ENCODE data around the gene TNFRSF12A. TPM values are rescaled to one million over a fixed set of nuclear protein-coding genes. Genes with fewer than 3 reads are reported as not detected.

Gene TNFRSF12A
- total RNA-seq, 2 experiments from 2014 or later = 1.8 to 1.9 TPM

DNA sequence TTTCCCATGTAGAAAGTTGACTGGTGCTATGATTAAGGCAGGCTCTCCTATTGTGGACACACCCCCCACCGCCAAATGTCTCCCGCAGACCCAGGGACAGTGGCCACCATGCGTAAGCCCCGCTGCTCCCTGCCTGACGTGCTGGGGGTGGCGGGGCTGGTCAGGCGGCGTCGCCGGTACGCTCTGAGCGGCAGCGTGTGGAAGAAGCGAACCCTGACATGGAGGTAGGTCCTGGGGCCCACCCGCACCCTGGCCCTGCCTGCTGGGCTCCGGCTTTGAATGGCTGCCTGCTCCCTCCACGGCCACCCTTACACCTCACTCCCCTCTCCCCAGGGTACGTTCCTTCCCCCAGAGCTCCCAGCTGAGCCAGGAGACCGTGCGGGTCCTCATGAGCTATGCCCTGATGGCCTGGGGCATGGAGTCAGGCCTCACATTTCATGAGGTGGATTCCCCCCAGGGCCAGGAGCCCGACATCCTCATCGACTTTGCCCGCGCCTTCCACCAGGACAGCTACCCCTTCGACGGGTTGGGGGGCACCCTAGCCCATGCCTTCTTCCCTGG, 29.8 kb downstream of the TNFRSF12A start:
- no peaks in the 10 kb centered on the region for H3K36me3 ChIP-seq (ENCODE audit: insufficient read depth, low read length)
- intact Hi-C loops (cut with DNase I, micrococcal nuclease) = no loop called here
- no peak for DNase-seq
- no peak overlapping the region for H3K4me3 ChIP-seq (ENCODE audit: low read length)
- peaks cover 17 to 20% of the 10 kb centered on the region in 2 experiments for H3K27me3 ChIP-seq (ENCODE audit: control insufficient read depth in 1 of 2, insufficient read depth in 2 of 2, low read length in 2 of 2)
- TF ChIP-seq, protein P1, sequence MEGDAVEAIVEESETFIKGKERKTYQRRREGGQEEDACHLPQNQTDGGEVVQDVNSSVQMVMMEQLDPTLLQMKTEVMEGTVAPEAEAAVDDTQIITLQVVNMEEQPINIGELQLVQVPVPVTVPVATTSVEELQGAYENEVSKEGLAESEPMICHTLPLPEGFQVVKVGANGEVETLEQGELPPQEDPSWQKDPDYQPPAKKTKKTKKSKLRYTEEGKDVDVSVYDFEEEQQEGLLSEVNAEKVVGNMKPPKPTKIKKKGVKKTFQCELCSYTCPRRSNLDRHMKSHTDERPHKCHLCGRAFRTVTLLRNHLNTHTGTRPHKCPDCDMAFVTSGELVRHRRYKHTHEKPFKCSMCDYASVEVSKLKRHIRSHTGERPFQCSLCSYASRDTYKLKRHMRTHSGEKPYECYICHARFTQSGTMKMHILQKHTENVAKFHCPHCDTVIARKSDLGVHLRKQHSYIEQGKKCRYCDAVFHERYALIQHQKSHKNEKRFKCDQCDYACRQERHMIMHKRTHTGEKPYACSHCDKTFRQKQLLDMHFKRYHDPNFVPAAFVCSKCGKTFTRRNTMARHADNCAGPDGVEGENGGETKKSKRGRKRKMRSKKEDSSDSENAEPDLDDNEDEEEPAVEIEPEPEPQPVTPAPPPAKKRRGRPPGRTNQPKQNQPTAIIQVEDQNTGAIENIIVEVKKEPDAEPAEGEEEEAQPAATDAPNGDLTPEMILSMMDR (IDR thresholded peaks at IDR 0.05) = no peak
- no peak overlapping the region for H3K27ac Mint-ChIP-seq
- no peaks in the 10 kb centered on the region for H3K9me3 Mint-ChIP-seq
- ChIA-PET CTCF (interaction anchor here (1.0 to 1.4 kb wide), 2 partner anchors 22 to 80 kb away, joined by 4 to 5 read pairs; no protein-coding TSS in a partner anchor), POLR2A (no interaction called here)
- ATAC-seq (ENCODE audit: poor library complexity) = no peak
- H3K4me1 ChIP-seq (ENCODE audit: insufficient read depth, low read length) = peaks cover 37% of the 10 kb centered on the region
- H3K4me1 Mint-ChIP-seq (ENCODE audit: low read depth) = peaks cover 35% of the 10 kb centered on the region
- peaks cover 0 to 6% of the 10 kb centered on the region in 2 experiments for H3K9me3 ChIP-seq (ENCODE audit: control insufficient read depth in 1 of 2, insufficient read depth in 1 of 2, low read length in 2 of 2)
- H3K27me3 Mint-ChIP-seq = peaks cover 14% of the 10 kb centered on the region
- H3K27ac ChIP-seq (ENCODE audit: low read depth in 1 of 2, low read length in 2 of 2) = no peak overlapping the region
- peaks cover 18% of the 10 kb centered on the region for H3K36me3 Mint-ChIP-seq (ENCODE audit: low read depth)
- no peak overlapping the region for H3K4me3 Mint-ChIP-seq

DNA sequence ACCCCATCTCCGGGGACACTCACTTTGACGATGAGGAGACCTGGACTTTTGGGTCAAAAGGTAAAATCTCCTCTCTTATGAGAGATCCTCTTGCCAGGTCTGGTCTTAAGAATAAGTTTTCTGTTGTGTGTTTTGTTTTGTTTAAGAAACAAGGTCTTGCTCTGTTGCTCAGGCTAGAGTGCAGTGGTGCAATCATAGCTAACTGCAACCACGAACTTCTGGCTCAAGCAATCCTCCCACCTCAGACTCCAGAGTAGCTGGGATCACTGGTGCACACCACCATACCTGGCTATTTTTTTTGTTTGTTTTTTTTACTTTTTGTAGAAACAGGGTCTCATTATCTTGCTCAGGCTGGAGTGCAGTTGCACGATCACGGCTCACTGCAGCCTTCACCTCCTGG, 30.3 kb downstream of the TNFRSF12A start:
- Histone ChIP-seq H3K27me3 (ENCODE audit: control insufficient read depth in 1 of 2, insufficient read depth in 2 of 2, low read length in 2 of 2) (peaks cover 13 to 17% of the 10 kb centered on the region in 2 experiments), H3K4me1 (ENCODE audit: insufficient read depth, low read length) (peaks cover 37% of the 10 kb centered on the region), H3K9me3 (ENCODE audit: control insufficient read depth in 1 of 2, insufficient read depth in 1 of 2, low read length in 2 of 2) (peaks cover 0 to 6% of the 10 kb centered on the region in 2 experiments), H3K27ac (ENCODE audit: low read depth in 1 of 2, low read length in 2 of 2) (no peak overlapping the region), H3K4me3 (ENCODE audit: low read length) (no peak overlapping the region), H3K36me3 (ENCODE audit: insufficient read depth, low read length) (no peaks in the 10 kb centered on the region)
- Mint-ChIP-seq H3K4me3 (no peak overlapping the region), H3K4me1 (ENCODE audit: low read depth) (peaks cover 35% of the 10 kb centered on the region), H3K9me3 (no peaks in the 10 kb centered on the region), H3K36me3 (ENCODE audit: low read depth) (peaks cover 22% of the 10 kb centered on the region), H3K27me3 (peaks cover 9% of the 10 kb centered on the region), H3K27ac (no peak overlapping the region)
- DNase-seq (no peak), ATAC-seq (ENCODE audit: poor library complexity) (no peak)
- ChIA-PET CTCF (interaction anchor here (1.0 to 1.4 kb wide), 2 partner anchors 22 to 79 kb away, joined by 4 to 5 read pairs; no protein-coding TSS in a partner anchor), POLR2A (no interaction called here)
- TF ChIP-seq, protein P1 (IDR thresholded peaks at IDR 0.05) = no peak
- intact Hi-C loops (cut with DNase I, micrococcal nuclease) = no loop called here

DNA sequence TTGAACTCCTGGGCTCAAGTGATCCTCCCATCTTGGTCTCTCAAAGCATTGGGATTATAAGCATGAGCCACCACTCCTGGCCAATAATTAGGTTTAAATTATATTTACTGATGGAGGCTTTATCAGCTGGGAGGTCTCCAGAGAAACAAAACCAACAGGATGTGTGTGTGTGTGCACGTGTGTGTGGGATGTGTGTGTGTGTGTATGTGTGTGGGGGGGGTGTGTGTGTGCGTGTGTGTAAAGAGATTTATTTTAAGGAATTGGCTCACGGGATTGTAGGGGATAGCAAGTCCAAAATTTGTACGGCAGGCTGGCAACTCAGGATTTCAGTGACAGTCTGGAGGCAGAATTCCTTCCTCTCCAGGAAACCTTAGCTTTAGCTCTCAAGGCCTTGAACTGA, 30.8 kb downstream of the TNFRSF12A start:
- peaks cover 37% of the 10 kb centered on the region for H3K4me1 ChIP-seq (ENCODE audit: insufficient read depth, low read length)
- DNase-seq = no peak
- no peaks in the 10 kb centered on the region for H3K36me3 ChIP-seq (ENCODE audit: insufficient read depth, low read length)
- Mint-ChIP-seq H3K27ac (no peak overlapping the region), H3K4me3 (no peak overlapping the region), H3K27me3 (peaks cover 8% of the 10 kb centered on the region), H3K4me1 (ENCODE audit: low read depth) (peaks cover 37% of the 10 kb centered on the region), H3K9me3 (no peaks in the 10 kb centered on the region), H3K36me3 (ENCODE audit: low read depth) (peaks cover 22% of the 10 kb centered on the region)
- no peak overlapping the region for H3K4me3 ChIP-seq (ENCODE audit: low read length)
- no peak overlapping the region for H3K27ac ChIP-seq (ENCODE audit: low read depth in 1 of 2, low read length in 2 of 2)
- no peak for ATAC-seq (ENCODE audit: poor library complexity)
- CTCF ChIA-PET = interaction anchor here (0.8 to 1.4 kb wide), 4 partner anchors 19 to 79 kb away, joined by 3 to 5 read pairs (median 4); no protein-coding TSS in a partner anchor
- TF ChIP-seq, protein P1 (IDR thresholded peaks at IDR 0.05) = no peak
- intact Hi-C loops (cut with DNase I, micrococcal nuclease) = no loop called here
- POLR2A ChIA-PET = no interaction called here
- H3K27me3 ChIP-seq (ENCODE audit: control insufficient read depth in 1 of 2, insufficient read depth in 2 of 2, low read length in 2 of 2) = peaks cover 9 to 13% of the 10 kb centered on the region in 2 experiments
- H3K9me3 ChIP-seq (ENCODE audit: control insufficient read depth in 1 of 2, insufficient read depth in 1 of 2, low read length in 2 of 2) = peaks cover 0 to 6% of the 10 kb centered on the region in 2 experiments
